DND-41 (cell line): ENCODE measurements around the gene DYNC1LI2.

Experiments used
- EZH2 ChIP-seq: IDR thresholded peaks from 3 replicates; pipeline ENCODE4 v1.6.1; 2012; ENCODE audit warnings: borderline replicate concordance, low read depth, mild to moderate bottlenecking, moderate library complexity, low read length, inconsistent platforms; ENCODE audit not compliant: severe bottlenecking
- TF ChIP-seq, protein P1 (sequence below): IDR thresholded peaks from 2 replicates; pipeline ENCODE4 v1.5.1; 2012; ENCODE audit warnings: borderline replicate concordance, low read length, moderate library complexity, mild to moderate bottlenecking; ENCODE audit not compliant: poor library complexity, severe bottlenecking; ENCODE audit errors: extremely low read depth

DNA sequence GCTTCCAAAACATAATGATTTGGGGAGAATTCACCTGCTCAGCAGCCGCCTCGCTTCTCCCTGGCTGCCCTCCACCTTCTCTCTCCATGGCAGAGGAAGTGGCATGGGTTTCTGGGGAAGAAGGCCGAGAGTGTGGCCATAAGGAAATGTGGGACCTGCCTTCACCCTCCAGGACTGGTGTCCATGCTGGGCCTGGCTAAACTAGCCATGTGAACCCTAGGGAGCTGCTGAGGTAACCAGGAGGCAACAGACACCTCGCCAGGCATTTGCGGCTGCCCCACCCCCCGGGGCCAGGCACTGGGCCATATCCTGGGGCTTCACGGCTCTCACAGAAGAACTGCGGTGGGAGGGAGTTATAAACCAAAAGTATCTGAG lies 44.9 kb downstream of the DYNC1LI2 start:
- TF ChIP-seq EZH2: no peak
- TF ChIP-seq, protein P1, sequence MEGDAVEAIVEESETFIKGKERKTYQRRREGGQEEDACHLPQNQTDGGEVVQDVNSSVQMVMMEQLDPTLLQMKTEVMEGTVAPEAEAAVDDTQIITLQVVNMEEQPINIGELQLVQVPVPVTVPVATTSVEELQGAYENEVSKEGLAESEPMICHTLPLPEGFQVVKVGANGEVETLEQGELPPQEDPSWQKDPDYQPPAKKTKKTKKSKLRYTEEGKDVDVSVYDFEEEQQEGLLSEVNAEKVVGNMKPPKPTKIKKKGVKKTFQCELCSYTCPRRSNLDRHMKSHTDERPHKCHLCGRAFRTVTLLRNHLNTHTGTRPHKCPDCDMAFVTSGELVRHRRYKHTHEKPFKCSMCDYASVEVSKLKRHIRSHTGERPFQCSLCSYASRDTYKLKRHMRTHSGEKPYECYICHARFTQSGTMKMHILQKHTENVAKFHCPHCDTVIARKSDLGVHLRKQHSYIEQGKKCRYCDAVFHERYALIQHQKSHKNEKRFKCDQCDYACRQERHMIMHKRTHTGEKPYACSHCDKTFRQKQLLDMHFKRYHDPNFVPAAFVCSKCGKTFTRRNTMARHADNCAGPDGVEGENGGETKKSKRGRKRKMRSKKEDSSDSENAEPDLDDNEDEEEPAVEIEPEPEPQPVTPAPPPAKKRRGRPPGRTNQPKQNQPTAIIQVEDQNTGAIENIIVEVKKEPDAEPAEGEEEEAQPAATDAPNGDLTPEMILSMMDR: no peak
